Astrocyte (in vitro differentiated cells and primary cell): Measurements from ENCODE around the gene GPR39.

Source experiments
- EZH2 ChIP-seq: IDR thresholded peaks from 2 replicates; pipeline ENCODE4 v1.6.1; 2012; ENCODE audit warnings: mild to moderate bottlenecking, low read length, inconsistent platforms; ENCODE audit not compliant: insufficient read depth
- TF ChIP-seq, protein P1 (sequence below): IDR thresholded peaks from 2 replicates; pipeline ENCODE4 v1.5.1; 2011; ENCODE audit warnings: low read depth, mild to moderate bottlenecking, inconsistent platforms, low read length, moderate library complexity; ENCODE audit not compliant: insufficient read depth

DNA sequence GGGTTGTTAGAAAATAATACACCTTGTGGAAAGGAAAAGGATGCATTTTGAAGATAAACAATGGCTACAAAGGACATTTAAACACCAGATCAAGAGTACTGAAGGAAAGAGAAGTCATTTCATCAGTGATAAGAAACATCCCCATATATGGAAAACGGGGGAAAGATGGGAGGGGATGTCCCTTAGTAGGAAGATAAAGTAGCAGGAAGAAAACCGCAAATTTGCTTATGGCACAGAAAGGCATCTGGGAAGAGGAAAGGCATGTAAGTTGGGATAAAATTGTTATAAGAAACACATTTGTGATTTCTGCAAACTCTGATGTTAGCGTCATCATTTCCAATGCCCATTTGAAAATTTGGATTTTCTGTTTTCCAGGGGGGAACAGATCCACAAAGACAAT is 263.9 kb downstream of the GPR39 start:
- TF ChIP-seq, protein P1, sequence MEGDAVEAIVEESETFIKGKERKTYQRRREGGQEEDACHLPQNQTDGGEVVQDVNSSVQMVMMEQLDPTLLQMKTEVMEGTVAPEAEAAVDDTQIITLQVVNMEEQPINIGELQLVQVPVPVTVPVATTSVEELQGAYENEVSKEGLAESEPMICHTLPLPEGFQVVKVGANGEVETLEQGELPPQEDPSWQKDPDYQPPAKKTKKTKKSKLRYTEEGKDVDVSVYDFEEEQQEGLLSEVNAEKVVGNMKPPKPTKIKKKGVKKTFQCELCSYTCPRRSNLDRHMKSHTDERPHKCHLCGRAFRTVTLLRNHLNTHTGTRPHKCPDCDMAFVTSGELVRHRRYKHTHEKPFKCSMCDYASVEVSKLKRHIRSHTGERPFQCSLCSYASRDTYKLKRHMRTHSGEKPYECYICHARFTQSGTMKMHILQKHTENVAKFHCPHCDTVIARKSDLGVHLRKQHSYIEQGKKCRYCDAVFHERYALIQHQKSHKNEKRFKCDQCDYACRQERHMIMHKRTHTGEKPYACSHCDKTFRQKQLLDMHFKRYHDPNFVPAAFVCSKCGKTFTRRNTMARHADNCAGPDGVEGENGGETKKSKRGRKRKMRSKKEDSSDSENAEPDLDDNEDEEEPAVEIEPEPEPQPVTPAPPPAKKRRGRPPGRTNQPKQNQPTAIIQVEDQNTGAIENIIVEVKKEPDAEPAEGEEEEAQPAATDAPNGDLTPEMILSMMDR, result no peak
- TF ChIP-seq EZH2, result no peak
